Panc1 (cell line): ENCODE results near the gene POMT2. TPM values are rescaled to one million over a fixed set of nuclear protein-coding genes. Genes with fewer than 3 reads are reported as not detected.

ENCODE experiments used
- ATAC-seq: fragments of 200-7000 bp; cut with Tn5 transposase; 2 replicates; pipeline ENCODE4 v1.9.1; 2020; ENCODE audit warnings: mild to moderate bottlenecking, moderate library complexity
- BruUV-seq: library from RNA; stranded (reverse); fragments of 400-500 nt; replicated peaks from 2 replicates; lab custom pipeline; 2021; lab: Mats Ljungman, UMichigan
- CTCF ChIA-PET: fragments of 300-600 bp; sonication (Branson Sonifier 250); formaldehyde crosslinking; loops from one replicate; lab custom pipeline; 2022; ENCODE audit warnings: antibody characterized with exemption; lab: Charles Lee
- POLR2A ChIA-PET: fragments of 300-600 bp; sonication (Branson Sonifier 250); formaldehyde crosslinking; loops from one replicate; lab custom pipeline; 2022; ENCODE audit warnings: antibody characterized with exemption; lab: Charles Lee
- DNase-seq: peaks from one replicate; pipeline ENCODE4 v3.0.0-alpha.2; 2010; ENCODE audit warnings: low read depth, low spot score
- H3K27ac ChIP-seq: 2 replicates; pipeline ENCODE4 v1.5.1; 2011; ENCODE audit warnings: mild to moderate bottlenecking, low read length, inconsistent platforms
- H3K27me3 ChIP-seq: fragments of 200-500 bp; sonication (Bioruptor generic); 2 replicates; pipeline ENCODE4 v1.6.0; 2014; ENCODE audit warnings: low read length, inconsistent platforms; ENCODE audit not compliant: control insufficient read depth, insufficient read depth
- H3K36me3 ChIP-seq: fragments of 200-500 bp; sonication (Bioruptor generic); 2 replicates; pipeline ENCODE4 v1.5.1; 2014; ENCODE audit warnings: inconsistent platforms, mild to moderate bottlenecking, low read length, moderate library complexity; ENCODE audit not compliant: control insufficient read depth, insufficient read depth
- H3K4me1 ChIP-seq: 2 replicates; pipeline ENCODE4 v1.5.1; 2011; ENCODE audit warnings: inconsistent platforms, mild to moderate bottlenecking, low read length, moderate library complexity; ENCODE audit not compliant: control insufficient read depth, insufficient read depth
- H3K4me3 ChIP-seq, 2 experiments: 2 replicates each; pipeline ENCODE4 v1.5.1; 2011 to 2012; ENCODE audit warnings: low read depth in 2 of 2, low read length in 2 of 2, mild to moderate bottlenecking in 2 of 2, inconsistent platforms in 1 of 2, moderate library complexity in 1 of 2
- H3K9me3 ChIP-seq: fragments of 200-500 bp; sonication (Bioruptor generic); 2 replicates; pipeline ENCODE4 v1.5.1; 2014; ENCODE audit warnings: low read depth, mild to moderate bottlenecking, inconsistent platforms, low read length, moderate library complexity; ENCODE audit not compliant: control insufficient read depth, insufficient read depth
- POLR2AphosphoS5 ChIP-seq: IDR thresholded peaks from 2 replicates; pipeline ENCODE4 v1.6.1; 2012; ENCODE audit warnings: mild to moderate bottlenecking, low read depth, low read length, moderate library complexity
- REST ChIP-seq, 2 experiments: IDR thresholded peaks; 2 replicates each; pipeline ENCODE4 v1.6.1; 2011 to 2012; ENCODE audit warnings: low read depth in 2 of 2, control low read depth in 1 of 2, low read length in 1 of 2, mild to moderate bottlenecking in 1 of 2, moderate library complexity in 1 of 2; ENCODE audit not compliant: insufficient read depth in 1 of 2
- SIN3A ChIP-seq: IDR thresholded peaks from 2 replicates; pipeline ENCODE4 v1.6.1; 2012; ENCODE audit warnings: low read depth, mild to moderate bottlenecking, low read length, moderate library complexity, borderline replicate concordance; ENCODE audit not compliant: insufficient read depth
- TCF7L2 ChIP-seq: IDR thresholded peaks from 2 replicates; pipeline ENCODE4 v1.6.1; 2011; ENCODE audit warnings: mild to moderate bottlenecking, low read depth, low read length, inconsistent platforms
- in situ Hi-C: cut with HindIII; loops from 2 replicates; pipeline ENCODE4 v1.10.0; 2016; ENCODE audit warnings: low sequenced_read_pairs, low pct_unique_long_range_greater_than_20kb
- intact Hi-C: fragments of 100-400 bp; cut with micrococcal nuclease; formaldehyde crosslinking; loops from one replicate; pipeline ENCODE4 v1.10.0; 2022; ENCODE audit not compliant: unreplicated experiment
- total RNA-seq: library from RNA; stranded (reverse); gene quantifications from one replicate; pipeline ENCODE4 v1.2.1, GENCODE V29; 2021; ENCODE audit not compliant: unreplicated experiment
- TF ChIP-seq, protein P1 (sequence below): fragments of 450-650 bp; IDR thresholded peaks from 2 replicates; pipeline ENCODE4 v1.5.1; 2017; ENCODE audit warnings: mild to moderate bottlenecking

The POMT2 gene
- total RNA-seq, 1 experiment from 2014 or later = 43.5 TPM

DNA sequence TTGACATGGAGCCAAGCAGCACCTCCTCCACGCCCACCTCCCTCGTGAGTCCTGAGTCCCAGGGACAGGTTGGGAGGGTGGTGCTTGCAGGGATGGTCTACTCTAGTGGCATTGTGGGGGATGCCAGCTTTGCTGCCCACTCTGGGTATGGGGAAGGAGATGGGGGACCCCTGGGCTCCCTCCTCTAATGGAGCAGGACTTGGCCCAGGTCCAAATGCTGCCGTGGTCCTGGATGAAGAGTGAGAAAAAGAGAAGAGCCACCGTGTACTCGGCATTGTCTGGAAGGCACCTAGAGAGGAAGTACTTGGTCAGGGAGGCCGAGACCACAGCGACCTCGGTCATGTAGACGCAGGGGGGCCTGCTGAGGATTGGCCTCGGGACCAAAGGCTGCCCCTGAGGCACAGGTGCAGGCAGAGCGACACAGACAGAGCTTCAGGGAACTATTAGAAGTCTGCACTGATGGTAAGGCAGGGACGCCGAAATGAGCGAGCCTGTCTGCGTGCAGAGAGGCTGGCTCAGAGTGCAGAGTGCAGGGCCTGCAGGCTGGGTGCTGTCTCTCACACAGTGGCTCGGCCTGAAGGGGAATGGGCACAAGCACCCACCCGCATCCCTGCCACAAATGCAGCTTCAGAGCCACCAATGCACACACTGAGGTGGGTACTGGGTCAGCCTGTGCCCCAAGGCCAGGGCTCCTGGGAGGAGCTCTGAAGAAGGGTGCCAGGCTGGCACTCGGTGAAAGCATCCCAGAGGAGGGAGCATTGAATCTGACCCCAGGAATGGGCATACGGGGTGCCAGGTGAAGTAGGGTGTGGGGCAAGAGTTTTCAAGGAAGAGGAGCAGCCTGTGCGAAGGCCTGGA is 67.1 kb downstream of the POMT2 start:
- no peaks in the 10 kb centered on the region for H3K36me3 ChIP-seq
- in situ Hi-C loops = no loop called here
- no TSS peak for BruUV-seq
- DNase-seq (no peak), ATAC-seq (no peak)
- H3K4me3 ChIP-seq = no peak overlapping the region
- ChIA-PET POLR2A (no interaction called here), CTCF (no interaction called here)
- no peaks in the 10 kb centered on the region for H3K4me1 ChIP-seq
- TF ChIP-seq POLR2AphosphoS5 (no peak), REST (IDR thresholded peaks at IDR 0.05; ENCODE audit: insufficient read depth in 1 of 2, low read depth in 2 of 2, low read length in 1 of 2) (no peak)
- TF ChIP-seq, protein P1, sequence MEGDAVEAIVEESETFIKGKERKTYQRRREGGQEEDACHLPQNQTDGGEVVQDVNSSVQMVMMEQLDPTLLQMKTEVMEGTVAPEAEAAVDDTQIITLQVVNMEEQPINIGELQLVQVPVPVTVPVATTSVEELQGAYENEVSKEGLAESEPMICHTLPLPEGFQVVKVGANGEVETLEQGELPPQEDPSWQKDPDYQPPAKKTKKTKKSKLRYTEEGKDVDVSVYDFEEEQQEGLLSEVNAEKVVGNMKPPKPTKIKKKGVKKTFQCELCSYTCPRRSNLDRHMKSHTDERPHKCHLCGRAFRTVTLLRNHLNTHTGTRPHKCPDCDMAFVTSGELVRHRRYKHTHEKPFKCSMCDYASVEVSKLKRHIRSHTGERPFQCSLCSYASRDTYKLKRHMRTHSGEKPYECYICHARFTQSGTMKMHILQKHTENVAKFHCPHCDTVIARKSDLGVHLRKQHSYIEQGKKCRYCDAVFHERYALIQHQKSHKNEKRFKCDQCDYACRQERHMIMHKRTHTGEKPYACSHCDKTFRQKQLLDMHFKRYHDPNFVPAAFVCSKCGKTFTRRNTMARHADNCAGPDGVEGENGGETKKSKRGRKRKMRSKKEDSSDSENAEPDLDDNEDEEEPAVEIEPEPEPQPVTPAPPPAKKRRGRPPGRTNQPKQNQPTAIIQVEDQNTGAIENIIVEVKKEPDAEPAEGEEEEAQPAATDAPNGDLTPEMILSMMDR = no peak
- no peaks in the 10 kb centered on the region for H3K9me3 ChIP-seq
- H3K27me3 ChIP-seq = no peaks in the 10 kb centered on the region
- H3K27ac ChIP-seq = no peak overlapping the region
- intact Hi-C loops = no loop called here

GRCh38 chr14:77251870-77252269 is 68.8 kb downstream of the POMT2 start:
- H3K36me3 ChIP-seq = no peaks in the 10 kb centered on the region
- H3K4me3 ChIP-seq = no peak overlapping the region
- intact Hi-C loops = no loop called here
- H3K4me1 ChIP-seq = no peaks in the 10 kb centered on the region
- no peak overlapping the region for H3K27ac ChIP-seq
- BruUV-seq = no TSS peak
- TF ChIP-seq TCF7L2 (no peak), POLR2AphosphoS5 (no peak), REST (IDR thresholded peaks at IDR 0.05; ENCODE audit: insufficient read depth in 1 of 2, low read depth in 2 of 2, low read length in 1 of 2) (no peak), SIN3A (no peak)
- TF ChIP-seq, protein P1 = no peak
- DNase-seq (no peak), ATAC-seq (no peak)
- no peaks in the 10 kb centered on the region for H3K27me3 ChIP-seq
- H3K9me3 ChIP-seq = no peaks in the 10 kb centered on the region
- ChIA-PET POLR2A (no interaction called here), CTCF (no interaction called here)
- in situ Hi-C loops = no loop called here
